ENCODE results near the gene TMEM174.

The TMEM174 gene

GRCh38 chr5:73172951-73173350, at the start of gene TMEM174:
Gene TMEM174 (plus strand): TSS chr5:73173193. CDS start chr5:73173244, 51 bp downstream.
- no peak for DNase-seq

- DNase-seq: no peak
Measured at GRCh38 chr5:73125289-73125688, 47.7 kb upstream of the TMEM174 start.

- peak in 44 of 56 donors; percentile 5 to 80 (median 48) for DNase-seq
Measured at GRCh38 chr5:73126381-73126780, 46.6 kb upstream of the TMEM174 start.

- no peak for DNase-seq
Measured at GRCh38 chr5:73126957-73127356, 46.0 kb upstream of the TMEM174 start.

GRCh38 chr5:73129143-73129542, 43.9 kb upstream of the TMEM174 start:
- no peak for DNase-seq

- DNase-seq: no peak
Measured at GRCh38 chr5:73130811-73131210, 42.2 kb upstream of the TMEM174 start.

- no peak for DNase-seq
Measured at GRCh38 chr5:73131711-73132425, 41.1 kb upstream of the TMEM174 start.

GRCh38 chr5:73132759-73133158, 40.2 kb upstream of the TMEM174 start:
- DNase-seq: no peak

GRCh38 chr5:73135021-73135420, 38.0 kb upstream of the TMEM174 start:
- DNase-seq: no peak

- DNase-seq: no peak
Measured at GRCh38 chr5:73135429-73136054, 37.5 kb upstream of the TMEM174 start.

GRCh38 chr5:73136055-73136562, 36.9 kb upstream of the TMEM174 start:
- DNase-seq: no peak

- DNase-seq: no peak
Measured at GRCh38 chr5:73137563-73138530, 35.1 kb upstream of the TMEM174 start.

- no peak for DNase-seq
Measured at GRCh38 chr5:73139485-73139884, 33.5 kb upstream of the TMEM174 start.

GRCh38 chr5:73140801-73141200, 32.2 kb upstream of the TMEM174 start:
- no peak for DNase-seq

- no peak for DNase-seq
Measured at GRCh38 chr5:73142035-73142434, 31.0 kb upstream of the TMEM174 start.

- DNase-seq: no peak
Measured at GRCh38 chr5:73143716-73144115, 29.3 kb upstream of the TMEM174 start.

- DNase-seq: no peak
Measured at GRCh38 chr5:73149540-73149939, 23.5 kb upstream of the TMEM174 start.

GRCh38 chr5:73150876-73151275, 22.1 kb upstream of the TMEM174 start:
- DNase-seq: no peak

GRCh38 chr5:73151766-73152410, 21.1 kb upstream of the TMEM174 start:
- no peak for DNase-seq

- DNase-seq: no peak
Measured at GRCh38 chr5:73152411-73153388, 20.3 kb upstream of the TMEM174 start.

Data from nucleus accumbens (tissue), 56 donors.